CD4-positive, alpha-beta memory T cell (primary cell): ENCODE measurements around the gene RASL11B. TPM values are rescaled to one million over a fixed set of nuclear protein-coding genes. Genes with fewer than 3 reads are reported as not detected.

Experiments
- polyA plus RNA-seq, 2 donors: library from polyadenylated mRNA; unstranded; fragments of 300-500 nt; fragmentation: Illumina TruSeq; gene quantifications; one replicate each; pipeline ENCODE4 v1.2.3, GENCODE V29; 2021
- total RNA-seq, 2 experiments: library from RNA; stranded (reverse); gene quantifications; one replicate each; pipeline ENCODE4 v1.2.3, GENCODE V29; 2021

Gene RASL11B
- total and polyA plus RNA-seq, 4 experiments from 2014 or later = 0.10 TPM; not detected in 3

Other genes with a start within 250 kb of the RASL11B start
- gene USP46, start 203.0 kb upstream of the RASL11B start, total RNA-seq = 10 to 100 TPM; 25.7 to 26.9 TPM
- gene USP46, start 203.0 kb upstream of the RASL11B start, polyA plus RNA-seq = 10 to 100 TPM in 1 of 2 donors, 1 to 10 TPM in 1; 6.4 to 12.0 TPM
- not detected for gene ERVMER34-1, start 110.9 kb upstream of the RASL11B start, total RNA-seq
- gene ERVMER34-1, start 110.9 kb upstream of the RASL11B start, polyA plus RNA-seq = not detected